Spleen (tissue), 11 donors: Measurements from ENCODE around the gene GLIS1. TPM values are rescaled to one million over a fixed set of nuclear protein-coding genes. Genes with fewer than 3 reads are reported as not detected.

Experiments
- DNase-seq: peaks from one replicate; pipeline ENCODE4 v3.0.0-alpha.2; 2020
- H3K27ac ChIP-seq, 8 donors: fragments of 200-600 bp; sonication (generic) in 7 of 8; 1 replicate in 4 of 8; 2 replicates in 4 of 8; pipeline versions ENCODE4 v1.5.0 to v1.8.0; 2016 to 2021; ENCODE audit warnings: inconsistent platforms in 4 of 8, mild to moderate bottlenecking in 4 of 8, moderate library complexity in 1 of 8
- H3K27me3 ChIP-seq, 7 donors: fragments of 200-600 bp; sonication (generic) in 6 of 7; replicated peaks in 1 of 7; 1 replicate in 4 of 7; 2 replicates in 3 of 7; pipeline versions ENCODE4 v1.5.0 to v1.8.0; 2016 to 2021; ENCODE audit warnings: inconsistent platforms in 3 of 7, mild to moderate bottlenecking in 1 of 7
- H3K36me3 ChIP-seq, 6 donors: fragments of 200-600 bp; sonication (generic) in 5 of 6; 1 replicate in 4 of 6; 2 replicates in 2 of 6; pipeline versions ENCODE4 v1.5.0 to v1.8.0; 2016 to 2021; ENCODE audit warnings: inconsistent platforms in 2 of 6
- H3K4me1 ChIP-seq, 6 donors: fragments of 200-600 bp; sonication (generic) in 5 of 6; 1 replicate in 3 of 6; 2 replicates in 3 of 6; pipeline versions ENCODE4 v1.5.0 to v1.8.0; 2016 to 2021; ENCODE audit warnings: inconsistent platforms in 3 of 6
- H3K4me3 ChIP-seq, 8 donors: fragments of 200-600 bp; sonication (generic) in 7 of 8; 1 replicate in 4 of 8; 2 replicates in 4 of 8; pipeline versions ENCODE4 v1.5.0 to v1.8.0; 2016 to 2021; ENCODE audit warnings: inconsistent platforms in 4 of 8, mild to moderate bottlenecking in 4 of 8, moderate library complexity in 2 of 8
- H3K9me3 ChIP-seq, 8 donors: fragments of 200-600 bp; sonication (generic) in 7 of 8; 1 replicate in 4 of 8; 2 replicates in 4 of 8; pipeline versions ENCODE4 v1.5.0 to v1.8.0; 2016 to 2021; ENCODE audit warnings: inconsistent platforms in 4 of 8
- POLR2A ChIP-seq, 3 donors: fragments of 450-650 bp; IDR thresholded peaks; one replicate each; pipeline ENCODE4 v1.5.1; 2017; ENCODE audit warnings: antibody characterized with exemption in 3 of 3, mild to moderate bottlenecking in 1 of 3
- POLR2AphosphoS5 ChIP-seq, 3 donors: sonication (generic); formaldehyde crosslinking; IDR thresholded peaks; one replicate each; pipeline ENCODE4 v1.5.1; 2017; ENCODE audit warnings: antibody characterized with exemption in 3 of 3
- WGBS, 5 donors: extraction: QIAGEN DNeasy Blood & Tissue Kit in 3 of 5; methylation state at CpG; one replicate each; pipeline versions ENCODE4 v1.1.5 to v1.1.7; 2013 to 2018; 5-methylcytosine and 5-hydroxymethylcytosine counted together
- intact Hi-C: fragments of 100-400 bp; cut with DNase I; formaldehyde crosslinking; loops from one replicate; pipeline ENCODE4 v1.15.0; 2023; ENCODE audit warnings: low total_unique reads
- polyA plus RNA-seq, 3 donors: library from polyadenylated mRNA; stranded (reverse); fragments of 200-250 nt; gene quantifications; one replicate each; pipeline ENCODE4 v1.2.1, GENCODE V29; 2013
- total RNA-seq, 7 donors: library from RNA; depleted of rRNA in 3 of 7; stranded (reverse); fragments of >200 nt in 3 of 7; fragmentation: NEBNext Ultra II Directional in 4 of 7; extraction: Animal tissue kit (Norgen Biotek cat#: 25700) in 4 of 7; gene quantifications; one replicate each; pipeline versions ENCODE4 v1.1.0 to v1.2.1, GENCODE V29; 2016 to 2021
- TF ChIP-seq, protein P1 (sequence below), 11 experiments: fragments of 200-600 bp in 7 of 11; fragments of 450-650 bp in 4 of 11; sonication (generic) in 4 of 11; IDR thresholded peaks in 8 of 11; conservative IDR thresholded peaks in 3 of 11; 1 replicate in 7 of 11; 2 replicates in 4 of 11; pipeline versions ENCODE4 v1.4.0 to v1.8.0; 2016 to 2021; ENCODE audit warnings: antibody characterized with exemption in 11 of 11, inconsistent platforms in 4 of 11, mild to moderate bottlenecking in 1 of 11
- donor health status: healthy with polysubstance abuse.
- donor health status: DM: no; HTN: no; CAD: no; lungs with moderate emphysema.
- donor health status: DM: no; HTN: no; CAD: no.
- donor health status: Bipolar disorder and iron deficiency.
- donor health status: healthy.
- donor health status: DM: no; HTN: no; CAD: no.
- donor health status: DM: yes; HTN: yes; CAD: no.

The GLIS1 gene
- total and polyA plus RNA-seq, 10 donors = 0.04 to 0.39 (median 0.26) TPM; not detected in 5

DNA sequence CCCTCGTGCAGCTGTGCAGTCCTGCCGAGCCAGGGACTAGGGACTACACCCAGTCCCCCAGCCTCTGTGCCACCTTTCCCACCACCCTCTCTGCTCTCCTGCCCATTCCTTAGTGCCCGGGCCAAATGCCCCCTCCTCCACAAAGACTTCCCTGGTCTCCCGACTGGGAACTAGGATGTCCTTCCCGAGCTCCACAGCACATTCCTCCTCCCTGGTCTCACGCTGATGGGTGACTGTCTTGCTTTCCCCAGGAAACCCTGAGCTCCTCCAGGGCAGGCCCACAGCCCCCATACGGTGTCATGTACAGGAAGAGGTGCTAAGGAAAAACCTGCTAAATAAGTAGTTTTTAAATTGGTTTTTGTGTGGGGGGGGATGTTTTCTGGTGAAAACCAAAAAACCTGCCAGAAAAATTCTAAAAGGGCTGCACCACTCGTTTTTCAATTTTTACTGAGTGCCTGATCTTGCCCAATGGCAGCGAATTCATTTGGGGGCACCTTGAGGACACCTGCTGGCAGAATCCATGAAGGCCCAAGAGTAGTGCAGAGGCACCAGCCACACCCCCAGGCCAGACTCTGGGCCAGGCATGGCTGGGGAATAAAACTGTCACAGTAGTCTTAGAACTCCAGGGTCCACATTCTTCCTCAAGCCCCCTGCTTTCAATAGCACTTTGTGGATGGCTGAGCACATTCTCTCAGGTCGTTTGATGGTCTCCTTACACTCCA lies 50.4 kb downstream of the GLIS1 start:
- 58 to 79% (median 68%) methylated on average over 10 of the region's 10 CpGs for WGBS, 5 donors
- no peak overlapping the region for H3K27ac ChIP-seq
- no peaks in the 10 kb centered on the region for H3K9me3 ChIP-seq
- no peak for TF ChIP-seq POLR2AphosphoS5 (IDR thresholded peaks at IDR 0.05)
- TF ChIP-seq POLR2A (IDR thresholded peaks at IDR 0.05) = no peak
- TF ChIP-seq, protein P1, sequence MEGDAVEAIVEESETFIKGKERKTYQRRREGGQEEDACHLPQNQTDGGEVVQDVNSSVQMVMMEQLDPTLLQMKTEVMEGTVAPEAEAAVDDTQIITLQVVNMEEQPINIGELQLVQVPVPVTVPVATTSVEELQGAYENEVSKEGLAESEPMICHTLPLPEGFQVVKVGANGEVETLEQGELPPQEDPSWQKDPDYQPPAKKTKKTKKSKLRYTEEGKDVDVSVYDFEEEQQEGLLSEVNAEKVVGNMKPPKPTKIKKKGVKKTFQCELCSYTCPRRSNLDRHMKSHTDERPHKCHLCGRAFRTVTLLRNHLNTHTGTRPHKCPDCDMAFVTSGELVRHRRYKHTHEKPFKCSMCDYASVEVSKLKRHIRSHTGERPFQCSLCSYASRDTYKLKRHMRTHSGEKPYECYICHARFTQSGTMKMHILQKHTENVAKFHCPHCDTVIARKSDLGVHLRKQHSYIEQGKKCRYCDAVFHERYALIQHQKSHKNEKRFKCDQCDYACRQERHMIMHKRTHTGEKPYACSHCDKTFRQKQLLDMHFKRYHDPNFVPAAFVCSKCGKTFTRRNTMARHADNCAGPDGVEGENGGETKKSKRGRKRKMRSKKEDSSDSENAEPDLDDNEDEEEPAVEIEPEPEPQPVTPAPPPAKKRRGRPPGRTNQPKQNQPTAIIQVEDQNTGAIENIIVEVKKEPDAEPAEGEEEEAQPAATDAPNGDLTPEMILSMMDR (IDR thresholded peaks at IDR 0.05 in 8 of 11, conservative IDR thresholded peaks at IDR 0.05 in 3 of 11) = no peak
- no peak for DNase-seq
- H3K4me3 ChIP-seq = no peak overlapping the region
- intact Hi-C loops = no loop called here
- peaks cover 0 to 53% (median 0%) of the 10 kb centered on the region in 7 donors for H3K27me3 ChIP-seq
- H3K4me1 ChIP-seq = peaks cover 0 to 14% (median 3%) of the 10 kb centered on the region in 6 donors
- no peaks in the 10 kb centered on the region for H3K36me3 ChIP-seq

DNA sequence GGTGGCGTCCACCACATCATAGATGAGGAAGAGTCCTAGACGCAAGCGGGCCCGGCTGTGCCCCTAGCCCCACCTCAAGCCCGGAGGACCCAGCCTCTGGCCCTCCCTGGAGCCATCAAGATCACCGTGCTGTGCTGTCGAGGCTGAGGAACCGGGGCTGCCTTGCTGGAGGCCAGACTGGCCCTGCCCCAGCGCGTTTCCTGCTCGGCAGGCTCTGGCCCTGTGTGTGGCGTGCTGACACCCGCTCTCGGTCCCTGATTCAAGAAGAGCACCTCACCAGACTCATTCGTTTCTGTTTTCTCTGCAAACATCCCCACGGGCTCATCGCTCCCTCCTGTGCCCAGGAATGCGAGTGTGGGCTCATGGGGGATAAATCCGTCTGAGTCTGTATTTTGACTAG lies 51.1 kb downstream of the GLIS1 start:
- TF ChIP-seq POLR2A (IDR thresholded peaks at IDR 0.05) (no peak), POLR2AphosphoS5 (IDR thresholded peaks at IDR 0.05) (no peak)
- TF ChIP-seq, protein P1 (IDR thresholded peaks at IDR 0.05 in 8 of 11, conservative IDR thresholded peaks at IDR 0.05 in 3 of 11) = no peak
- H3K4me3 ChIP-seq = no peak overlapping the region
- H3K27me3 ChIP-seq = peaks cover 0 to 59% (median 0%) of the 10 kb centered on the region in 7 donors
- no peaks in the 10 kb centered on the region for H3K9me3 ChIP-seq
- 80 to 94% (median 92%) methylated on average over 14 to 19 of the region's 19 CpGs for WGBS, 5 donors
- H3K4me1 ChIP-seq = peaks cover 0 to 12% (median 3%) of the 10 kb centered on the region in 6 donors
- intact Hi-C loops = no loop called here
- H3K36me3 ChIP-seq = no peaks in the 10 kb centered on the region
- no peak overlapping the region for H3K27ac ChIP-seq
- no peak for DNase-seq

DNA sequence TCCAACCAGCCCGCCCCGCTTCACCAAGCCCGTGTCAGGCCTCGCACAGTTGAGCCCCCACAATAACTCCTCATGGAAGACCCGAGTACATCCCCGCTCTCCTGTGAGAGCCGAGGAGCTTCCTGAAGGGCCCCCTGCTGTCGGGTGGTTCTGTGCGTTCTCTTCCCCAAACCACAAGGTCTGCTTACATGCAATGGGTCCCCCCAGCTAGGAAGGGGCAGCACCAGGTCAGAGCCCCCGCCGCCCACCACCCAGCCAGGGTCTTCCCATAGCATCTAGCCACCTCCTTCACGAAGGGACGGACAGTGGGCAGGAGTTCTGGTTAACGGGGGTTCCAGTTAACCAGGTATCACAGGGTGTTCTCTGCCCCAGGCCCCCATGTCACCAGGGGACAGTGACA lies 51.5 kb downstream of the GLIS1 start:
- 84 to 97% (median 89%) methylated on average over 9 to 14 of the region's 14 CpGs for WGBS, 5 donors
- no peak for DNase-seq

DNA sequence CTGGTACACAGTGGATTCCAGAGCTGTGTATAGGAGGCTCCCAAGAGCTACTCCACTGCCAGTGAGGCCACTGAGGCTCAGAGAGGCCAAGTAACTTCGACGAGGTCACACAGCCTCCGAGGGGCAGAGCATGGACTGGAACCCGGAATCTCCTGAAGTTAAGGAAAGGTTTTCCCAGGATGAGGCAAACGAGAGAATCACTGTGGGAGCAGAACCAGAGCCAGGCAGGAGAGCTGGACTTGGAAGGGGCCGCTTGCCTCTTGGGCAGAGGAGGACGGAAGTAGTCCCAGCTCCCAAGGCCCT lies 52.0 kb downstream of the GLIS1 start:
- intact Hi-C loops = no loop called here
- no peak for TF ChIP-seq POLR2AphosphoS5 (IDR thresholded peaks at IDR 0.05)
- TF ChIP-seq, protein P1 (IDR thresholded peaks at IDR 0.05 in 8 of 11, conservative IDR thresholded peaks at IDR 0.05 in 3 of 11) = no peak
- TF ChIP-seq POLR2A (IDR thresholded peaks at IDR 0.05) = no peak
- Histone ChIP-seq H3K36me3 (no peaks in the 10 kb centered on the region), H3K4me1 (peaks cover 2 to 17% (median 7%) of the 10 kb centered on the region in 6 donors), H3K9me3 (no peaks in the 10 kb centered on the region), H3K27me3 (peaks cover 0 to 67% (median 0%) of the 10 kb centered on the region in 7 donors), H3K4me3 (no peak overlapping the region), H3K27ac (no peak overlapping the region)
- WGBS, 5 donors = 85 to 92% (median 89%) methylated on average over 7 of the region's 7 CpGs
- no peak for DNase-seq

More for the DNA sequence above, 51.5 kb downstream of the GLIS1 start:
- no peak for TF ChIP-seq POLR2A (IDR thresholded peaks at IDR 0.05)
- no peak for TF ChIP-seq POLR2AphosphoS5 (IDR thresholded peaks at IDR 0.05)
- TF ChIP-seq, protein P1 (IDR thresholded peaks at IDR 0.05 in 8 of 11, conservative IDR thresholded peaks at IDR 0.05 in 3 of 11) = no peak
- Histone ChIP-seq H3K4me3 (no peak overlapping the region), H3K27ac (no peak overlapping the region), H3K9me3 (no peaks in the 10 kb centered on the region), H3K36me3 (no peaks in the 10 kb centered on the region), H3K27me3 (peaks cover 0 to 62% (median 0%) of the 10 kb centered on the region in 7 donors), H3K4me1 (peaks cover 0 to 12% (median 3%) of the 10 kb centered on the region in 6 donors)
- intact Hi-C loops = no loop called here
